ENCODE data around the gene EIF5AL1. TPM values are rescaled to one million over a fixed set of nuclear protein-coding genes. Genes with fewer than 3 reads are reported as not detected.
"Not testable (repeated sequence)": the region's sequence is repeated elsewhere in the genome, so short reads cannot be mapped to it uniquely, and the experiment has no call there.

The EIF5AL1 gene
- total RNA-seq (0.56 and 0.76 TPM in 2 replicates), polyA plus RNA-seq (1.7 and 1.8 TPM in 2 replicates), polyA minus RNA-seq (0.21 and 0.26 TPM in 2 replicates)
- 0.16 TPM for total RNA-seq (2013)

DNA sequence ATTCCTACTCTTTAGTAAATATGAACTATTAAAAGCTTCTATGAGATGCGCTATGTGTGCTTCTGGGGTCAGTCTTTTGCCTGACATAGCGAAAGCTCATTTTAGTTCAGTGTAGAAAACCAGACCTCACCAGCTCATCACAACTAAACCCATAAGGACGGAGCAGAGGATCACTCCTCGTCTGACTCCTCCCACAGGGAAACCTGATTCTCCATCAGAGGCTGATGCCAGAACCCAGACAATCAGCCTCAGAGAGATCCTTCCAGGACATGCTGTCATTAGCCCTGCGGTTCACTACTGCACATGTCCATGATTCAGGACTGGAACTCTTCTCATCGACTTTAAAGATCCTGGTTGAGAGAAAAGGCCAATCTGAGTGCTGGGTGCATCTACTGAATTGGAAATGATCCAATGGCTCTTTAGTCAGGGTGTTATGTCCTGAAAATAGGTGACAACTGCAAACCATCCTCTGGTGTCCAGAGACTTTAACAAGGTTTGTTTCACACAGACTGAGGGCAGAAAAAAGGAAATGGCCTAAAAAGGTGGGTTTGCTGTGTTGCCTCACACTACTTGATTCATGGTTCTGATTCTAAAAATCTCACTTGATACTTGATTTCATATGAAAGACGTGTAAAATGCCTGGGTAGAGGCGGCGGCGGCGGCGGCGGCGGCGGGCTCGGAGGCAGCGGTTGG, at the start of gene EIF5AL1:
TSS of gene EIF5AL1 (plus strand) at position 643 of the 693 bp plus-strand sequence. CDS start 117 bp downstream, outside the sequence.
- H3K4me1 Mint-ChIP-seq; H2AFZ ChIP-seq (ENCODE audit: insufficient read depth, low read depth, low read length, poor library complexity, severe bottlenecking); DNase-seq; H4K20me1 ChIP-seq (ENCODE audit: control insufficient read depth, insufficient read depth, low read length, poor library complexity, severe bottlenecking); H3K4me3 Mint-ChIP-seq; H3K79me2 ChIP-seq (ENCODE audit: control insufficient read depth, insufficient read depth, low read length); H3K4me1 ChIP-seq (ENCODE audit: control insufficient read depth in 2 of 2, insufficient read depth in 2 of 2, low read length in 2 of 2); CTCF ChIA-PET; ATAC-seq (ENCODE audit: low read depth); intact Hi-C loops (cut with micrococcal nuclease); POLR2A ChIA-PET; H3K9me3 Mint-ChIP-seq (ENCODE audit: insufficient read depth); H3K9ac ChIP-seq (ENCODE audit: low read length); H3K9me3 ChIP-seq (ENCODE audit: control extremely low read depth in 1 of 3, control insufficient read depth in 2 of 3, insufficient read depth in 1 of 3, low read length in 2 of 3); H3K4me2 ChIP-seq (replicated peaks; ENCODE audit: low read depth, low read length, poor library complexity, severe bottlenecking); H3K27ac ChIP-seq (ENCODE audit: low read length in 2 of 2); H3K36me3 ChIP-seq (replicated peaks in 1 of 2; ENCODE audit: control extremely low read depth in 1 of 2, control insufficient read depth in 1 of 2, extremely low read depth in 1 of 2, insufficient read depth in 2 of 2, low read length in 1 of 2); H3K27ac Mint-ChIP-seq; H3K27me3 ChIP-seq (replicated peaks in 1 of 4; ENCODE audit: control extremely low read depth in 1 of 4, control insufficient read depth in 3 of 4, insufficient read depth in 4 of 4, low read length in 3 of 4); H3K4me3 ChIP-seq (ENCODE audit: control extremely low read depth in 1 of 5, extremely low read depth in 1 of 5, insufficient read depth in 1 of 5, low read depth in 2 of 5, low read length in 4 of 5): not testable (repeated sequence)
- WGBS (ENCODE audit: insufficient coverage): no CpG with 5 or more reads among the region's 17 CpGs
- peaks cover 10% of the 10 kb centered on the region for H3K27me3 Mint-ChIP-seq

DNA sequence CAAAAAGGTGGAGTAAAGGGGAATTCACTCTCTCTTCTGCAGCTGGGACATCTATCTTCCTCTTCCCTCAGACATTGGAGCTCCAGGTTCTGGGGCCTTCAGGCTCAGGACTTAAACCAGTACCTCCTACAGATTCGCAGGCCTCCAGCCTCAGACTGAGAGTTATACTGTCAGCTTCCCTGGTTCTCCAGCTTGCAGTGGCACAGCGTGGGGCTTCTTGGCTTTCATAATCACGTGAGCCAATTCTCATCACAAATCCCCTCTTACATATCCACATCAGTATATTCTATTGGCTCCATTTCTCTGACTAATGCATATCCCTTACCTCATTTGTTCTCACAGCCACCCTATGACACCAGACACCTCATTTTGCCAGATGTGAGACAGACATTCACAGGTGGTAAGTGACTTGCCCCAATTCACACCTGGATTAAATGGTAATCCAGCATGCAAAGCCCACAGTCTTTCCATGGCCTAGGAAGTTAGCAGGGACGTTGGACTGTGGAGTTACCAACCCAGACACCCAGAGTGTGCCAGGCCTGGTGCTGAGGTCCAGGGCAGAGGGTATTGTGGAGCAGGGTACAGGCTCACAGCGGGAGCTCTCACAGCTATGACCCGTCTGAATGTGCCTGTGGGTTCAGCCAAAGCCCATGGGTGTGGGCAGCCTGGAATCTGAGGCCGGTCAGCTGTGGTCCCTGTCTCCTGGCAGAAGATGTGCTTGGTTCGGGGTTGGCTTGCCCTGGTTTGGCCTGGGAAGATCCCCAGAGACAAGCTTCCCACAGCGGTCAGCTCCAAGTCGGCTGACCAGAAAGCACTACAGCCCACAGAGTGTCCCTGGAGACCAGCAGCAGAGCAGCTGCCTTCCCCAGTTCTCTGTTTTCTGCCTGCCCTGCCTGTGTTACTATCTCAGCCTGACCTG, 48.5 kb upstream of the EIF5AL1 start:
- Histone ChIP-seq H3K79me2 (ENCODE audit: control insufficient read depth, insufficient read depth, low read length) (no peaks in the 10 kb centered on the region), H3K36me3 (replicated peaks in 1 of 2; ENCODE audit: control extremely low read depth in 1 of 2, control insufficient read depth in 1 of 2, extremely low read depth in 1 of 2, insufficient read depth in 2 of 2, low read length in 1 of 2) (no peaks in the 10 kb centered on the region), H2AFZ (ENCODE audit: insufficient read depth, low read depth, low read length, poor library complexity, severe bottlenecking) (no peak overlapping the region), H4K20me1 (ENCODE audit: control insufficient read depth, insufficient read depth, low read length, poor library complexity, severe bottlenecking) (no peaks in the 10 kb centered on the region), H3K4me3 (ENCODE audit: control extremely low read depth in 1 of 5, extremely low read depth in 1 of 5, insufficient read depth in 1 of 5, low read depth in 2 of 5, low read length in 4 of 5) (no peak overlapping the region), H3K4me2 (replicated peaks; ENCODE audit: low read depth, low read length, poor library complexity, severe bottlenecking) (no peak overlapping the region), H3K27ac (ENCODE audit: low read length in 2 of 2) (no peak overlapping the region), H3K9me3 (ENCODE audit: control extremely low read depth in 1 of 3, control insufficient read depth in 2 of 3, insufficient read depth in 1 of 3, low read length in 2 of 3) (peaks cover 0 to 3% (median 0%) of the 10 kb centered on the region in 3 donors), H3K9ac (ENCODE audit: low read length) (no peak overlapping the region), H3K27me3 (replicated peaks in 1 of 4; ENCODE audit: control extremely low read depth in 1 of 4, control insufficient read depth in 3 of 4, insufficient read depth in 4 of 4, low read length in 3 of 4) (peaks cover 0 to 8% (median 6%) of the 10 kb centered on the region in 4 experiments), H3K4me1 (ENCODE audit: control insufficient read depth in 2 of 2, insufficient read depth in 2 of 2, low read length in 2 of 2) (no peaks in the 10 kb centered on the region)
- CTCF ChIA-PET: interaction anchor here (1.9 to 4.1 kb wide), 2 partner anchors 8 to 90 kb away, joined by 4 to 27 read pairs; no protein-coding TSS in a partner anchor
- WGBS (ENCODE audit: insufficient coverage): 77% methylated on average over 10 of the region's 10 CpGs
- ATAC-seq (ENCODE audit: low read depth) (no peak), DNase-seq (no peak)
- no peak for TF ChIP-seq EZH2 (IDR thresholded peaks at IDR 0.05; ENCODE audit: borderline replicate concordance, insufficient read depth, low read depth, low read length, poor library complexity, severe bottlenecking)
- TF ChIP-seq, protein P1, sequence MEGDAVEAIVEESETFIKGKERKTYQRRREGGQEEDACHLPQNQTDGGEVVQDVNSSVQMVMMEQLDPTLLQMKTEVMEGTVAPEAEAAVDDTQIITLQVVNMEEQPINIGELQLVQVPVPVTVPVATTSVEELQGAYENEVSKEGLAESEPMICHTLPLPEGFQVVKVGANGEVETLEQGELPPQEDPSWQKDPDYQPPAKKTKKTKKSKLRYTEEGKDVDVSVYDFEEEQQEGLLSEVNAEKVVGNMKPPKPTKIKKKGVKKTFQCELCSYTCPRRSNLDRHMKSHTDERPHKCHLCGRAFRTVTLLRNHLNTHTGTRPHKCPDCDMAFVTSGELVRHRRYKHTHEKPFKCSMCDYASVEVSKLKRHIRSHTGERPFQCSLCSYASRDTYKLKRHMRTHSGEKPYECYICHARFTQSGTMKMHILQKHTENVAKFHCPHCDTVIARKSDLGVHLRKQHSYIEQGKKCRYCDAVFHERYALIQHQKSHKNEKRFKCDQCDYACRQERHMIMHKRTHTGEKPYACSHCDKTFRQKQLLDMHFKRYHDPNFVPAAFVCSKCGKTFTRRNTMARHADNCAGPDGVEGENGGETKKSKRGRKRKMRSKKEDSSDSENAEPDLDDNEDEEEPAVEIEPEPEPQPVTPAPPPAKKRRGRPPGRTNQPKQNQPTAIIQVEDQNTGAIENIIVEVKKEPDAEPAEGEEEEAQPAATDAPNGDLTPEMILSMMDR (IDR thresholded peaks at IDR 0.05): no peak
- POLR2A ChIA-PET: no interaction called here
- Mint-ChIP-seq H3K4me1 (no peaks in the 10 kb centered on the region), H3K9me3 (ENCODE audit: insufficient read depth) (no peaks in the 10 kb centered on the region), H3K27ac (no peak overlapping the region), H3K27me3 (peaks cover 12% of the 10 kb centered on the region), H3K4me3 (no peak overlapping the region)
- intact Hi-C loops (cut with micrococcal nuclease): no loop called here
